SJSA1 (cell line): ENCODE results near the gene SLC22A12. TPM values are rescaled to one million over a fixed set of nuclear protein-coding genes. Genes with fewer than 3 reads are reported as not detected.

ENCODE experiments used
- DNase-seq, 2 experiments: peaks; one replicate each; pipeline ENCODE4 v3.0.0-alpha.2; 2015 to 2020; ENCODE audit warnings: low spot score in 2 of 2, low read depth in 1 of 2
- H3K27ac ChIP-seq: fragments of 250-450 bp; sonication (Bioruptor Pico); 2 replicates; pipeline ENCODE4 v1.5.1; 2020; ENCODE audit warnings: mild to moderate bottlenecking, moderate library complexity
- H3K27me3 ChIP-seq: fragments of 250-450 bp; sonication (Bioruptor Pico); replicated peaks from 2 replicates; pipeline ENCODE4 v1.5.1; 2020; ENCODE audit warnings: mild to moderate bottlenecking, moderate library complexity
- H3K36me3 ChIP-seq: fragments of 250-450 bp; sonication (Bioruptor Pico); 2 replicates; pipeline ENCODE4 v1.5.1; 2020; ENCODE audit warnings: mild to moderate bottlenecking
- H3K4me1 ChIP-seq: fragments of 250-450 bp; sonication (Bioruptor Pico); replicated peaks from 2 replicates; pipeline ENCODE4 v1.6.1; 2021; ENCODE audit warnings: mild to moderate bottlenecking
- H3K4me3 ChIP-seq: fragments of 250-450 bp; sonication (Bioruptor Pico); 2 replicates; pipeline ENCODE4 v1.5.1; 2020; ENCODE audit warnings: mild to moderate bottlenecking
- H3K9me3 ChIP-seq: fragments of 250-450 bp; sonication (Bioruptor Pico); replicated peaks from 2 replicates; pipeline ENCODE4 v1.5.1; 2020; ENCODE audit warnings: mild to moderate bottlenecking
- total RNA-seq: library from RNA; depleted of rRNA; stranded (reverse); fragments of >200 nt; shearing (Covaris generic); gene quantifications from 2 replicates; pipeline ENCODE4 v1.2.3, GENCODE V29; 2014

Gene SLC22A12
- total RNA-seq, 1 experiment from 2014 or later = not detected

- Histone ChIP-seq H3K4me1 (no peaks in the 10 kb centered on the region), H3K4me3 (no peak overlapping the region), H3K36me3 (no peaks in the 10 kb centered on the region), H3K9me3 (no peaks in the 10 kb centered on the region), H3K27ac (no peak overlapping the region), H3K27me3 (peaks cover 76% of the 10 kb centered on the region)
- DNase-seq = no peak
Measured at GRCh38 chr11:64608046-64608445, 17.0 kb downstream of the SLC22A12 start.

- Histone ChIP-seq H3K36me3 (no peaks in the 10 kb centered on the region), H3K27ac (no peak overlapping the region), H3K9me3 (no peaks in the 10 kb centered on the region), H3K4me1 (no peaks in the 10 kb centered on the region), H3K4me3 (no peak overlapping the region), H3K27me3 (peaks cover 76% of the 10 kb centered on the region)
- no peak for DNase-seq
Measured at GRCh38 chr11:64608636-64609035, 17.6 kb downstream of the SLC22A12 start.

- Histone ChIP-seq H3K9me3 (no peaks in the 10 kb centered on the region), H3K4me3 (no peak overlapping the region), H3K27me3 (peaks cover 73% of the 10 kb centered on the region), H3K36me3 (no peaks in the 10 kb centered on the region), H3K27ac (no peak overlapping the region), H3K4me1 (no peaks in the 10 kb centered on the region)
- DNase-seq = no peak
Measured at GRCh38 chr11:64609436-64610047, 18.5 kb downstream of the SLC22A12 start.

GRCh38 chr11:64610596-64610995, 19.6 kb downstream of the SLC22A12 start:
- no peak overlapping the region for H3K4me3 ChIP-seq
- H3K36me3 ChIP-seq = no peaks in the 10 kb centered on the region
- DNase-seq = no peak
- H3K4me1 ChIP-seq = no peaks in the 10 kb centered on the region
- peaks cover 66% of the 10 kb centered on the region for H3K27me3 ChIP-seq
- H3K27ac ChIP-seq = no peak overlapping the region
- H3K9me3 ChIP-seq = no peaks in the 10 kb centered on the region

GRCh38 chr11:64611176-64611575, 20.2 kb downstream of the SLC22A12 start:
- no peaks in the 10 kb centered on the region for H3K9me3 ChIP-seq
- H3K27me3 ChIP-seq = peaks cover 61% of the 10 kb centered on the region
- H3K4me1 ChIP-seq = no peaks in the 10 kb centered on the region
- no peaks in the 10 kb centered on the region for H3K36me3 ChIP-seq
- no peak for DNase-seq
- H3K27ac ChIP-seq = no peak overlapping the region
- no peak overlapping the region for H3K4me3 ChIP-seq

GRCh38 chr11:64611869-64612646, 21.0 kb downstream of the SLC22A12 start:
- Histone ChIP-seq H3K4me1 (no peaks in the 10 kb centered on the region), H3K27ac (no peak overlapping the region), H3K27me3 (peaks cover 66% of the 10 kb centered on the region), H3K9me3 (no peaks in the 10 kb centered on the region), H3K4me3 (no peak overlapping the region), H3K36me3 (no peaks in the 10 kb centered on the region)
- no peak for DNase-seq

- no peak overlapping the region for H3K27ac ChIP-seq
- no peaks in the 10 kb centered on the region for H3K36me3 ChIP-seq
- H3K9me3 ChIP-seq = no peaks in the 10 kb centered on the region
- H3K27me3 ChIP-seq = peaks cover 52% of the 10 kb centered on the region
- no peak for DNase-seq
- no peaks in the 10 kb centered on the region for H3K4me1 ChIP-seq
- H3K4me3 ChIP-seq = no peak overlapping the region
Measured at GRCh38 chr11:64613648-64614047, 22.6 kb downstream of the SLC22A12 start.

GRCh38 chr11:64614917-64615316, 23.9 kb downstream of the SLC22A12 start:
- Histone ChIP-seq H3K4me1 (no peaks in the 10 kb centered on the region), H3K9me3 (no peaks in the 10 kb centered on the region), H3K27me3 (peaks cover 41% of the 10 kb centered on the region), H3K36me3 (no peaks in the 10 kb centered on the region), H3K27ac (no peak overlapping the region), H3K4me3 (no peak overlapping the region)
- DNase-seq = no peak

GRCh38 chr11:64616817-64617216, 25.8 kb downstream of the SLC22A12 start:
- H3K36me3 ChIP-seq = no peaks in the 10 kb centered on the region
- DNase-seq = no peak
- H3K9me3 ChIP-seq = no peaks in the 10 kb centered on the region
- H3K4me3 ChIP-seq = no peak overlapping the region
- no peak overlapping the region for H3K27ac ChIP-seq
- H3K4me1 ChIP-seq = no peaks in the 10 kb centered on the region
- peaks cover 38% of the 10 kb centered on the region for H3K27me3 ChIP-seq

- H3K4me3 ChIP-seq = no peak overlapping the region
- H3K36me3 ChIP-seq = no peaks in the 10 kb centered on the region
- no peak overlapping the region for H3K27ac ChIP-seq
- no peaks in the 10 kb centered on the region for H3K9me3 ChIP-seq
- no peaks in the 10 kb centered on the region for H3K4me1 ChIP-seq
- DNase-seq = no peak
- H3K27me3 ChIP-seq = peaks cover 19% of the 10 kb centered on the region
Measured at GRCh38 chr11:64619196-64619595, 28.2 kb downstream of the SLC22A12 start.

- DNase-seq = peak in 1 of 2 experiments; percentile 64
- peaks cover 25% of the 10 kb centered on the region for H3K27me3 ChIP-seq
- H3K27ac ChIP-seq = no peak overlapping the region
- no peaks in the 10 kb centered on the region for H3K36me3 ChIP-seq
- H3K4me1 ChIP-seq = no peaks in the 10 kb centered on the region
- no peaks in the 10 kb centered on the region for H3K9me3 ChIP-seq
- H3K4me3 ChIP-seq = no peak overlapping the region
Measured at GRCh38 chr11:64619811-64620380, 28.9 kb downstream of the SLC22A12 start.

GRCh38 chr11:64620381-64620971, 29.5 kb downstream of the SLC22A12 start:
- no peak for DNase-seq
- no peaks in the 10 kb centered on the region for H3K9me3 ChIP-seq
- no peaks in the 10 kb centered on the region for H3K4me1 ChIP-seq
- H3K36me3 ChIP-seq = no peaks in the 10 kb centered on the region
- H3K27ac ChIP-seq = no peak overlapping the region
- no peak overlapping the region for H3K4me3 ChIP-seq
- peaks cover 24% of the 10 kb centered on the region for H3K27me3 ChIP-seq

- no peak overlapping the region for H3K27ac ChIP-seq
- H3K27me3 ChIP-seq = peaks cover 30% of the 10 kb centered on the region
- no peaks in the 10 kb centered on the region for H3K4me1 ChIP-seq
- H3K9me3 ChIP-seq = no peaks in the 10 kb centered on the region
- H3K36me3 ChIP-seq = no peaks in the 10 kb centered on the region
- H3K4me3 ChIP-seq = no peak overlapping the region
- DNase-seq = no peak
Measured at GRCh38 chr11:64621283-64622019, 30.4 kb downstream of the SLC22A12 start.
